Liver (tissue), 3 donors: ENCODE measurements around the gene TUB.

Experiments
- NR2F2 ChIP-seq: IDR thresholded peaks from 2 replicates; pipeline ENCODE4 v1.6.1; 2016; ENCODE audit warnings: antibody characterized with exemption
- RXRA ChIP-seq, 2 donors: IDR thresholded peaks; 2 replicates each; pipeline ENCODE4 v1.6.1; 2017 to 2018; ENCODE audit warnings: antibody characterized with exemption in 2 of 2, mild to moderate bottlenecking in 1 of 2
- SP1 ChIP-seq: IDR thresholded peaks from 2 replicates; pipeline ENCODE4 v1.6.1; 2018; ENCODE audit warnings: antibody characterized with exemption, mild to moderate bottlenecking
- YY1 ChIP-seq: IDR thresholded peaks from 2 replicates; pipeline ENCODE4 v1.6.1; 2016; ENCODE audit warnings: antibody characterized with exemption, mild to moderate bottlenecking
- TF ChIP-seq, protein P1 (sequence below): fragments of 150-350 bp; IDR thresholded peaks from 2 replicates; pipeline ENCODE4 v1.5.1; 2017; ENCODE audit warnings: improper control_type of control experiment, low read depth, low read length; ENCODE audit not compliant: missing input control
- TF ChIP-seq, protein P2 (sequence below): IDR thresholded peaks from 2 replicates; pipeline ENCODE4 v1.6.1; 2016; ENCODE audit warnings: antibody characterized with exemption
- donor health status: healthy.
- donor health status: healthy.

DNA sequence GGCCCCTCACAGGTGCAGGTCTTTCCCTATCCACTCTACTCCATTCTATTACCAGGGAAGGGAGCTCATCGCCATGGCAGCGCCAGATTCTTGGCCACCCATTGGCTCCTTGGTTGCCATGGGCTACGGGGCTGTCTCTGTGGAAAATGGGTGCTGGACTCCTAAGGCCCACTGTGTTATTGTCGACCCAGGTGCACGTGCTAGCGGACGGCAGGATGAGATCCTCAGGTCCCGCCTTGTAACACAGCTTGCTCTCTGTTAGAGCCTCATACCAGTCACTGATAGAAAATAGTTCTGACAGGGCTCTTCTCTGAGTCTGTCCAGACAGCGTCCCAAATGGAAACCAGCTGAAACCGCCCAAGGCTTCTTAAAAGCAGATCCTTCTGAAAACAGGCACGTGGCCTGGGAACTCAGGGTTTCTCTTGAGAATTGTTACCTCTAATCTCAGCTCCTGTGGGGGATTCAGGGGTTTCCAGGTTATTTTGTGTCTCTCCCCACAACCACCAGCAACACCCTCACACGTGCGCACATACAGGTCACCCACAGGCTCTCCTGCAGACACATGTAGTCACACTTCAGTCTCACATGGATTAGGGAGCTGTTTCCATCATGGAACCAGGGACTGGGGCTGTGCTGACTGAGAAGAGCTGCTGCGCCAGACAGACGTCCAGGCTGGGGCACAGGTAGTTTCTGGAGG lies 1.5 kb downstream of the TUB start:
- TF ChIP-seq RXRA (IDR thresholded peaks at IDR 0.05) = no peak
- TF ChIP-seq SP1 = no peak
- TF ChIP-seq, protein P1, sequence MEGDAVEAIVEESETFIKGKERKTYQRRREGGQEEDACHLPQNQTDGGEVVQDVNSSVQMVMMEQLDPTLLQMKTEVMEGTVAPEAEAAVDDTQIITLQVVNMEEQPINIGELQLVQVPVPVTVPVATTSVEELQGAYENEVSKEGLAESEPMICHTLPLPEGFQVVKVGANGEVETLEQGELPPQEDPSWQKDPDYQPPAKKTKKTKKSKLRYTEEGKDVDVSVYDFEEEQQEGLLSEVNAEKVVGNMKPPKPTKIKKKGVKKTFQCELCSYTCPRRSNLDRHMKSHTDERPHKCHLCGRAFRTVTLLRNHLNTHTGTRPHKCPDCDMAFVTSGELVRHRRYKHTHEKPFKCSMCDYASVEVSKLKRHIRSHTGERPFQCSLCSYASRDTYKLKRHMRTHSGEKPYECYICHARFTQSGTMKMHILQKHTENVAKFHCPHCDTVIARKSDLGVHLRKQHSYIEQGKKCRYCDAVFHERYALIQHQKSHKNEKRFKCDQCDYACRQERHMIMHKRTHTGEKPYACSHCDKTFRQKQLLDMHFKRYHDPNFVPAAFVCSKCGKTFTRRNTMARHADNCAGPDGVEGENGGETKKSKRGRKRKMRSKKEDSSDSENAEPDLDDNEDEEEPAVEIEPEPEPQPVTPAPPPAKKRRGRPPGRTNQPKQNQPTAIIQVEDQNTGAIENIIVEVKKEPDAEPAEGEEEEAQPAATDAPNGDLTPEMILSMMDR = no peak
- TF ChIP-seq YY1 = no peak
- TF ChIP-seq, protein P2, sequence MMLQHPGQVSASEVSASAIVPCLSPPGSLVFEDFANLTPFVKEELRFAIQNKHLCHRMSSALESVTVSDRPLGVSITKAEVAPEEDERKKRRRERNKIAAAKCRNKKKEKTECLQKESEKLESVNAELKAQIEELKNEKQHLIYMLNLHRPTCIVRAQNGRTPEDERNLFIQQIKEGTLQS = no peak
- no peak for TF ChIP-seq NR2F2
